ENCODE data around the gene AP5S1. TPM values are rescaled to one million over a fixed set of nuclear protein-coding genes. Genes with fewer than 3 reads are reported as not detected.
"Not testable (repeated sequence)": the region's sequence is repeated elsewhere in the genome, so short reads cannot be mapped to it uniquely, and the experiment has no call there.

AP5S1 gene
- total and polyA plus RNA-seq, 2 of the 4 experiments (the other 2 are of a cell fraction): 10.1 to 11.7 TPM

DNA sequence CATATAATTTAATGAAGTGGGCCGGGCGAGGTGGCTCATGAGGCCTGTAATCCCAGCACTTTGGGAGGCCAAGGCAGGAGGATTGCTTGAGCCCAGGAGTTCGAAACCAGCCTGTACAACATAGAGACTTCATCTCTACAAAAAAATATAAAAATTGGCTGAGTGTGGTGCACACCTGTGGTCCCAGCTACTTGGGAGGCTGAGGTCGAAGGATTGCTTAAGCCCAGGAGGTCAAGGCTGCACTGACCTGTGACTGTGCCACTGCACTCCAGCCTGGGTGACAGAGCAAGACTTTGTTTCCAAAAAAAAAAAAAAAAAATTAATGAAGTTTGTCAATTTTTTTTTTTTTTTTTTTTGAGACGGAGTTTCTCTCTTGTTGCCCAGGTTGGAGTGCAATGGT lies 9.5 kb downstream of the AP5S1 start:
- in situ Hi-C loops (cut with MboI; ENCODE audit: low sequenced_read_pairs); dilution Hi-C loops (cut with HindIII; ENCODE audit: low sequenced_read_pairs, unreplicated experiment); H3K9me1 ChIP-seq (ENCODE audit: insufficient read depth, low read length); H2AFZ ChIP-seq (replicated peaks; ENCODE audit: low read length, poor library complexity); BruUV-seq (replicated peaks); H4K91ac ChIP-seq (ENCODE audit: insufficient read depth, low read depth, low read length); DNase-seq; H2BK20ac ChIP-seq (ENCODE audit: low read depth, low read length); H3K4me3 ChIP-seq (ENCODE audit: insufficient read depth, low read depth, low read length); H2AK9ac ChIP-seq (replicated peaks; ENCODE audit: low read depth, low read length, poor library complexity); H3K56ac ChIP-seq (ENCODE audit: extremely low read depth, insufficient read depth, low read length); H3K14ac ChIP-seq (replicated peaks; ENCODE audit: low read depth, low read length); H3K18ac ChIP-seq (ENCODE audit: low read depth, low read length); H3K23ac ChIP-seq (ENCODE audit: low read depth, low read length); H2BK5ac ChIP-seq (ENCODE audit: low read depth, low read length, poor library complexity, severe bottlenecking); H2BK120ac ChIP-seq (ENCODE audit: low read depth, low read length); H2BK15ac ChIP-seq (ENCODE audit: low read depth, low read length); POLR2A ChIA-PET (ENCODE audit: unreplicated experiment); H3K4me2 ChIP-seq (ENCODE audit: low read depth, low read length); H3K9ac ChIP-seq (ENCODE audit: low read depth, low read length); ATAC-seq (ENCODE audit: low read depth); H4K20me1 ChIP-seq (ENCODE audit: insufficient read depth, low read length); intact Hi-C loops (cut with micrococcal nuclease); H3K79me1 ChIP-seq (ENCODE audit: low read depth in 1 of 2, low read length in 2 of 2); H2AK5ac ChIP-seq (ENCODE audit: low read depth, low read length); H4K5ac ChIP-seq (ENCODE audit: low read depth, low read length); H3K27me3 ChIP-seq (ENCODE audit: control insufficient read depth, insufficient read depth, low read length); H3K4ac ChIP-seq (ENCODE audit: low read depth, low read length); H3K9me3 ChIP-seq (ENCODE audit: control insufficient read depth, insufficient read depth, low read length); H4K8ac ChIP-seq (ENCODE audit: low read depth in 2 of 2, low read length in 2 of 2); H3K4me1 ChIP-seq (ENCODE audit: control insufficient read depth, insufficient read depth, low read length); H3K27ac ChIP-seq (ENCODE audit: insufficient read depth, low read length): not testable (repeated sequence)
- H3K36me3 ChIP-seq (ENCODE audit: control insufficient read depth, insufficient read depth, low read length): peaks cover 13% of the 10 kb centered on the region
- CTCF ChIA-PET: interaction anchor here (0.7 kb wide), 1 partner anchor 253 kb away, joined by 3 read pairs; no protein-coding TSS in a partner anchor
- no CpG with 5 or more reads among the region's 5 CpGs for WGBS, 2 experiments (ENCODE audit: extremely low coverage in 2 of 2, insufficient read length in 1 of 2)

Measured in IMR-90 (cell line).